Myocyte (in vitro differentiated cells): ENCODE data around the gene TUBD1. TPM values are rescaled to one million over a fixed set of nuclear protein-coding genes. Genes with fewer than 3 reads are reported as not detected.
"Not testable (repeated sequence)": the region's sequence is repeated elsewhere in the genome, so short reads cannot be mapped to it uniquely, and the experiment has no call there.

Experiments
- DNase-seq: peaks from one replicate; pipeline ENCODE4 v3.0.0-alpha.2; 2012; ENCODE audit warnings: low read depth
- total RNA-seq: library from RNA; depleted of rRNA; stranded (reverse); fragments of >200 nt; gene quantifications from 2 replicates; pipeline ENCODE4 v1.2.3, GENCODE V29; 2014

TUBD1 gene
- total RNA-seq, 1 donor from 2014 or later, result 5.9 TPM

- peak; percentile 99 for DNase-seq
Observed at GRCh38 chr17:59845595-59846393, 46.9 kb downstream of the TUBD1 start.

GRCh38 chr17:59844884-59845594 lies 47.7 kb downstream of the TUBD1 start:
- peak; percentile 76 for DNase-seq

GRCh38 chr17:59842901-59843652 lies 49.7 kb downstream of the TUBD1 start:
- DNase-seq, result peak; percentile 90

GRCh38 chr17:59841882-59842263 lies 50.9 kb downstream of the TUBD1 start:
- DNase-seq, result peak; percentile 62

- peak; percentile 71 for DNase-seq
Observed at GRCh38 chr17:59841091-59841881, 51.5 kb downstream of the TUBD1 start.

- DNase-seq, result peak; percentile 57
Observed at GRCh38 chr17:59840329-59841090, 52.2 kb downstream of the TUBD1 start.

- peak; percentile 67 for DNase-seq
Observed at GRCh38 chr17:59839651-59840328, 53.0 kb downstream of the TUBD1 start.

- peak; percentile 62 for DNase-seq
Observed at GRCh38 chr17:59838052-59838916, 54.5 kb downstream of the TUBD1 start.

GRCh38 chr17:59837308-59838051 lies 55.3 kb downstream of the TUBD1 start:
- peak; percentile 99 for DNase-seq

GRCh38 chr17:59832883-59833379 lies 59.8 kb downstream of the TUBD1 start:
- no peak for DNase-seq

- DNase-seq, result no peak
Observed at GRCh38 chr17:59830846-59831486, 61.8 kb downstream of the TUBD1 start.

- DNase-seq, result peak; percentile 59
Observed at GRCh38 chr17:59830007-59830630, 62.6 kb downstream of the TUBD1 start.

GRCh38 chr17:59829217-59830006 lies 63.3 kb downstream of the TUBD1 start:
- DNase-seq, result peak; percentile 95

- not testable (repeated sequence) for DNase-seq
Observed at GRCh38 chr17:59828819-59829216, 63.9 kb downstream of the TUBD1 start.

- DNase-seq, result no peak
Observed at GRCh38 chr17:59828478-59828760, 64.3 kb downstream of the TUBD1 start.
